Stimulated activated CD4-positive, alpha-beta T cell treated with anti-CD3 and anti-CD28 coated beads, TNF-alpha, amount 100 ng/mL, for 1 hour (primary cell): ENCODE results near the gene TNPO2.
"Not testable (repeated sequence)": the region's sequence is repeated elsewhere in the genome, so short reads cannot be mapped to it uniquely, and the experiment has no call there.

Experiments
- DNase-seq, 3 donors: peaks; one replicate each; pipeline ENCODE4 v3.0.0-alpha.2; 2020; ENCODE audit warnings: low read depth in 3 of 3, low spot score in 1 of 3

Gene TNPO2

GRCh38 chr19:12678039-12678438, 45.7 kb downstream of the TNPO2 start:
- DNase-seq: not testable (repeated sequence)

- DNase-seq: no peak
Observed at GRCh38 chr19:12676928-12677327, 46.8 kb downstream of the TNPO2 start.

- peak; percentile 62 to 82 (median 63) for DNase-seq
Observed at GRCh38 chr19:12676384-12676792, 47.3 kb downstream of the TNPO2 start.

GRCh38 chr19:12675940-12676339, 47.8 kb downstream of the TNPO2 start:
- no peak for DNase-seq

GRCh38 chr19:12675399-12675798, 48.3 kb downstream of the TNPO2 start:
- no peak for DNase-seq

- DNase-seq: no peak
Observed at GRCh38 chr19:12672744-12673143, 51.0 kb downstream of the TNPO2 start.

GRCh38 chr19:12670159-12670928, 53.4 kb downstream of the TNPO2 start:
- DNase-seq: no peak

DNA sequence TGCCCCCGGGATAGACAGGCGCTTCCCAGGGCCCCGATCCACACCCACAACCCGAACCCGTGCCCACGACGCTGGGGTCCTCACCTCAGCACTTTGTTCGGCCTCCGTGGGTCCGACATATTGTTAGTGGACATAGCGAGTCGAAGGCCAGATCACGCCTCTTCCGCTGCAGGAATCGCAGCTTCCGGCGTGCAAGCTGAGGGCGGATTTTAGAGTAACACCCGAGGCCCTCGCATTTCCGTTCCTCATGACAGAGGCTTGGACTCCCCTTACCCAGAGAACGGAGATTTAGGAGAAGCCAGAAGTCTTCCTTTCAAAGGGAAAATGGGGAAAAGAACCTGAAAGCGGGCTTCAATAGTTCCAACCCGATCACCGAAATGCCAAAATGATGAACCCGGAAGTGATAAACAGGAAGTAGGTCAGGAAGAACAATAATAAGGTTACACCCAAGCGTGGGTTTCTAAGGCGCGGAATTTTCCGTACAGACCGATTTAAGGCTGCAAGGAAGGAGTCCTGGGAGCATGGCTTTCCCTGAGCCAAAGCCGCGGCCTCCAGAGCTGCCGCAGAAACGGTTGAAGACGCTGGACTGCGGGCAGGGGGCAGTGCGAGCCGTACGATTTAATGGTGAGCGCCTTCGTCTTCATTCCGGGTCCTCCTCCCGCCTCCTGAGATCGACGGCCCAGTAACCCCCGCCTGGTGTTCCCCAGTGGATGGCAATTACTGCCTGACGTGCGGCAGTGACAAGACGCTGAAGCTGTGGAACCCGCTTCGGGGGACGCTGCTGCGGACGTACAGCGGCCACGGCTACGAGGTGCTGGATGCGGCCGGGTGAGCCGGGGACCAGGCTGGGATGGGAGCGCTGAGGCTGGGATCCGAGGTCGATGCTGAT, 54.2 kb downstream of the TNPO2 start:
- peak; percentile 35 to 62 (median 58) for DNase-seq

- DNase-seq: peak in 2 of 3 donors; percentile 30 to 48
Observed at GRCh38 chr19:12668932-12669269, 54.8 kb downstream of the TNPO2 start.

GRCh38 chr19:12668346-12668745, 55.4 kb downstream of the TNPO2 start:
- no peak for DNase-seq

DNA sequence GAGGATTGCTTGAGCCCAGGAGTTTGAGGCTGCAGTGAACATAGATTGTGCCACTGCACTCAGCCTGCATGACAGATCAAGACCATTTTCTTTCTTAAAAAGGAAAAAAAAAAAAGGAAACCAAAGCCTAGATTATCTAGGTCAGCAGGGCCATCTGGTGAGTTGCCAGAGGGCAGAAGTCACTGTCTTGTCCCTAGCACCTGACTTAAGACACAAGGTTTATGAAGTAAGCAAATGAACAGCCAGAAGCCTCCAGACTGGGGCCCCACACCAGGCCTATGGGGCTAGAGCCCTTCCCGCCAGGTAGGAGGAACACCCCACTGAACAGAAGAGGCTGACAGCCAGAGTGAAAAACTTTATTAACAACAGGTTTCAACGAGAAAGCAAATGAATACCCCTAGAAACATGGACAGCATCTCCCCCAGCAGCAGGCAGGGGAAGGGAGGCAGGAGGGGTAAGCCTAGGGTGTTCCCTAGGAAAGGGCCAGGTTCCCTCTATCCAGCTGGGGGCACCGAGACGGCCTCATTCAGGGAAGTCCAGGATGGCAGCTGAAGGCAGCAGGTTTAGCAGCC, 55.9 kb downstream of the TNPO2 start:
- no peak for DNase-seq

GRCh38 chr19:12666265-12667048, 57.3 kb downstream of the TNPO2 start, which contains the start of the genes MAN2B1 and WDR83:
MAN2B1 (minus strand) TSS chr19:12666742; CDS start chr19:12666701, 41 bp downstream.
WDR83 (plus strand) TSS chr19:12666807; CDS start chr19:12669791, 2,984 bp downstream.
- DNase-seq: peak; percentile 45 to 79 (median 58)

GRCh38 chr19:12665671-12666264, 58.0 kb downstream of the TNPO2 start:
- DNase-seq: no peak

DNA sequence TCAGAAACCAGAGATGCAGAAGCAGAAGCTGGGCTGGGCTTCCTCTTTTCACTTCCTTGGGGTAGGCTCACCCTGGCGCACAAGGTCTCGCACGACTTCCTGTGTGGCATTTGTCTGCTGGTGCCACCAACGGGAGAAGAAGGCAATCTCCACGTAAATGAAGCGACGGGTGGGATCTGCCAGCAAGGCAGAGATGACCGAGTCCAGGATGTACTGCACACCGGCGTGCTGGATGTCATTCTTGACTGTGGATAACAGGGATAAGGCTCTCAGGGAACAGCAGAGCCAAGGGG, 58.5 kb downstream of the TNPO2 start:
- no peak for DNase-seq

DNA sequence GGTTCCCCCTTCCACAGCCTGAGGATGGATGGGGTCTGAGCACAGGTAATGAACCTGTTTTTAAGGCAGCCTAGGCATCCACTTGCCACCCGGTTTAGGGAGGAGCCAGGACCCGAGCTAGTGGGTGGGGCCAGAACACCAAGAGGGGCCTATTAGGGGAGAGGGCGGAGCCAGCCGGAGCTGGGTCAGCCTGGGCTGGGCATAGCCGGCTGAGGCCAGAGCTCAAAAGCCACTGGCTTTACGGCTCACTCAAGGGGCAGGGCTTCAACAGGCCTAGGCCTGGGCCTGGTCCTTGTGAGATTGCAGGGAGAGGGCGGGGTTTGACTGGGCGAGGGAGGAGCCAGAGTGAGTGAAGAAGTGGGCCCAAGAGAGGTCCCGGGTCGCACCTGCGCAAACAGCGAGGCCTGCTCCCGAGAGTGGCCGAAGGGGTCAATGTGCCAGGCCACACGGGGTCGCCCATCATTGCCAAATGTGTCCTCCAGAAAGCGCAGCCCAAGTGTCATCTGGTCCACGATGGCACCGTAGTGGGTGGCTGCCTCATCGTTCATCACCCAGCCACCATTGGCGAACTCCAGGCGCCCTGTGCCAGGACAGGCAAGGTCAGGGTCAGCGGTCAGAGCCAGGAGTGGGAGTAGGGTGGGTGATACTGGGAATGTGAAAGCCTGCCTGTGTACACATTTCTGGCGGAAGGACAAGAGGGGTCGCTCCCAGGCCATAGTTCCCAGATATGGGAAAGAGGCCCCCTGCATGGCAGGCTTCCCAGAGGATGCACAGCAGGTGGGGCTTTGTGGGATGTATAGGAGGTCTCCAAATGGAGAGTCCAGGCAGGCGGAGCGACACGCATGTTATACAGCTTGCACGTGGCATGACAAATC, 59.1 kb downstream of the TNPO2 start:
- DNase-seq: no peak

DNA sequence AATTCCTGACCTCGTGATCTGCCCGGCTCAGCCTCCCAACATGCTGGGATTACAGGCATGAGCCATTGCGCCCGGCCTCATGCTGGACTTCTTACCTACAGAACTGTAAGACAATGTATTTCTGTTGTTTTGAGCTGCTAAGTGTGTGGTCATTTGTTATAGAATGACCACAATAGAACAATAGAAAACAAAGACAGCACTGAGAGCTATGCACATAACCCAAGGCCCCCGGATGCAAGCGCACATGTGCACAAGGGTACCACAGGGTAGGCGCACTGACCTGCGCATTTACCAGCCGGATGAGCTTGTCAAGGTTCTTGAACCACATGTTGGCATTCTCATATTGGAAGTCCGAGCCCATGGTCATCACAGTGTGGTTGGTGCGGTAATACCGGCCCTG, 62.8 kb downstream of the TNPO2 start:
- no peak for DNase-seq

DNA sequence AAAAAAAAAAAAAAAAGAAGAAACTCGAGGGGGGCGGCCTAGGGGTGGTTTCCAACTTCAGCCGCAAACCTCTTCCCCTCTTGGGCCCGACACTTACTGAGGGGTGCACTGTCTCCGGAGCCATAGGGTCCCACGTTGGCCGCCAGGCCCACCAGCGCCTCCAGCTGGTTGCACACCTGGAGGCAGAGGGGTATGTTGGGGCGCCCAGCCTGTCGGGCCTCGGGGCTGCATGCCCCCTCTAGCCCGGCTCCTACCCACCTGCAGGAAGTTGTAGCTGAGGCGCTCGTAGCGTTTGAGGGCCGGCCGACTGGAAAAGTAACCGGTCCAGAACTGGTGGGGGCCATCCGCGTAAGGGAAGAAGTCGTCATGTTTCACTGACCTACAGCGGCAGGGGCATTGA, 65.8 kb downstream of the TNPO2 start:
- DNase-seq: no peak

DNA sequence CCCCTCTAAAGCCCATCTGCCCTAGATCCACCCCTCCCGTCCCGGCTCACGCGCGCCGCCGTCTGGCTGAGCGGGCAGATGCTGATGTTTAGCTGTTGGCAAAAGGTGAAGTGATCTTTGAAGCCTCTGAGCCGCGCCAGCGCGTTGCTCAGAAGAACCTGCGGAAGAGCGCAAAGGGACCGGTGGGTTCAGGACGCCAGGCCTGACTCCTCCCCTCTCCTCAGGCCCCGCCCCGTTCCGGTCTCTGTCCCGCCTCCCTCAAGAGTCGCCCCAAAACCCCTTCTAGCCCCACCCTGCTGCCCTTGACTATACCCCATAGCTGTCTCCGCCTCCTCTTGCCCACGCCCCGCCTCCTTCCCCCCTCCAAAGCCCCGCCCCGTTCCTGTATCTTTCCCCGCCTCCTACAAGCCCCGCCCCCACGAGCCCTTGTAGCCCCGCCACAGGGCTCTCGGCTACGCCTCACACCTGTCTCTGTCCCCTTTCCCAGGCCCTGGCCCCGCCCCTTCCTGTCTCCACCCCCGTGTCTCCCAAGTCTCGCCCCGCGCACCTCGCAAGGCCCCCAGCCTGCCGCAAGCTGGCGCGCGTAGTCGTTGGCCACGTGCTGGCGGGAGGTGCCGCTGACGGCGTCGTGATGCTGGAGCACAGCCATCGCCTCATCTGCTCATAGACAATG, 66.7 kb downstream of the TNPO2 start:
- no peak for DNase-seq

DNA sequence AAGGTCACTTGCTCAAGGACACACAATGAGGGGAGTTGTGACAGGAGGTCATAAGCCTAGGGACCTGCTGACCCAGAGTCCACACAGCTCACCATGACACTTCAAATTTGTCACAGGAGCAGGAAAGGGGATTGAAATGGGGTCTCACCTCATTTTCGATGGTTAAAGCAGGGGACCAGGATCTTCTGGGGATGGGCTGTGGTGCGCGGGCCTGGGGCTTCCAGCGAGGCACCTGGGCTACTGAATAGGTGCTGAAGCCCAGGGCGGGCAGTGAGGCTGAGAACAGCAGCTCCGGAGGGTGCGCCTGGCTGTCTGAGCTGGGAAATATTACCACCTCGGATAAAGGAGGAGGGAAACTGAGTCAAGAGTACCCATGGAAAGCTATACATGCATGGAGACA, 68.2 kb downstream of the TNPO2 start:
- DNase-seq: no peak
